ENCODE data around the gene KLHL3. TPM values are rescaled to one million over a fixed set of nuclear protein-coding genes. Genes with fewer than 3 reads are reported as not detected.

Gene KLHL3
- total and polyA plus RNA-seq, 9 of the 15 experiments (the other 6 are each of a cell fraction or from before 2014, with no cell fraction given): under 0.01 to 1.5 (median 0.22) TPM

DNA sequence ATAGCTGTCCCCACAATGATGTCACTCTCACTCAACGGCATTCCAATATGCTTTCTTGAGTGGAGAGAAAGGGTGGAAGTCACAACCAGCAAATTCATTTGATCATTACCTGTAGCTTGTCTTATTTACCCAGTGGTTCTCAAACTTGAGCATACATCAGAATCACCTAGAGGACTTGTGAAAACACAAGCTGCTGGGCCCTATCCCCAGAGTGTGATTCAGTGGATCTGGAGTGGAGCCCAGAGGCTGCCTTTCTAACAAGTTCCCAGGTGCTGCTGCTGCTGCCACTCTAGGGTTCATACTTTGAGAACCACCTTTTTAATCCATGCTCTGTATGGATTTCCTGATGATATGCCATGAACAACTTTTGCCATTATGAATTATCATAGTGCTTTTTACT lies 94.7 kb downstream of the KLHL3 start:
- no TSS peak for BruUV-seq (replicated peaks)
- 0% methylated on average over 1 of the region's 1 CpG for WGBS (ENCODE audit: insufficient coverage, low coverage, missing lambda C conversion rate)
- POLR2A ChIA-PET: interaction anchor here (2.0 kb wide), 1 partner anchor 11 kb away, joined by 7 read pairs; no protein-coding TSS in a partner anchor
- Histone ChIP-seq H3K4me1 (replicated peaks in 1 of 2; ENCODE audit: control insufficient read depth in 2 of 2, insufficient read depth in 2 of 2, low read length in 2 of 2) (no peaks in the 10 kb centered on the region), H3K4me3 (no peak overlapping the region), H4K20me1 (replicated peaks; ENCODE audit: control insufficient read depth, insufficient read depth, low read length) (no peaks in the 10 kb centered on the region), H3K36me3 (ENCODE audit: control insufficient read depth, insufficient read depth, low read length) (no peaks in the 10 kb centered on the region), H3K79me2 (ENCODE audit: control insufficient read depth, insufficient read depth, low read length) (no peaks in the 10 kb centered on the region), H3K9me3 (replicated peaks; ENCODE audit: control insufficient read depth, insufficient read depth, low read depth, low read length) (no peaks in the 10 kb centered on the region), H3K27ac (ENCODE audit: extremely low read depth, low read depth, low read length) (no peak overlapping the region), H3K27me3 (ENCODE audit: control insufficient read depth in 2 of 2, insufficient read depth in 2 of 2, low read length in 2 of 2) (peaks cover 3 to 16% of the 10 kb centered on the region in 2 experiments; a peak in 4 of 5 replicates), H3K9ac (ENCODE audit: insufficient read depth in 1 of 2, low read depth in 2 of 2, low read length in 2 of 2) (no peak overlapping the region), H3K9me1 (ENCODE audit: control insufficient read depth, insufficient read depth, low read length) (peaks cover 3% of the 10 kb centered on the region), H3K4me2 (ENCODE audit: insufficient read depth, low read length) (no peak overlapping the region), H2AFZ (ENCODE audit: low read depth, low read length) (no peak overlapping the region)
- DNase-seq (ENCODE audit: extremely low read depth in 1 of 4, low spot score in 3 of 4) (no peak), ATAC-seq (no peak), FAIRE-seq (no peak)
- no peak for TF ChIP-seq JUNB (CRISPR knock-in tag; conservative IDR thresholded peaks at IDR 0.05)
- TF ChIP-seq, protein P1, sequence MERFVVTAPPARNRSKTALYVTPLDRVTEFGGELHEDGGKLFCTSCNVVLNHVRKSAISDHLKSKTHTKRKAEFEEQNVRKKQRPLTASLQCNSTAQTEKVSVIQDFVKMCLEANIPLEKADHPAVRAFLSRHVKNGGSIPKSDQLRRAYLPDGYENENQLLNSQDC (CRISPR knock-in tag; IDR thresholded peaks at IDR 0.05): no peak
- CTCF ChIA-PET (ENCODE audit: low intra/inter-chr PET ratio): no interaction called here
- in situ Hi-C loops (cut with MboI): no loop called here
- intact Hi-C loops (cut with micrococcal nuclease): no loop called here

- ATAC-seq (no peak), DNase-seq (ENCODE audit: extremely low read depth in 1 of 4, low spot score in 3 of 4) (no peak), FAIRE-seq (no peak)
- ChIA-PET CTCF (ENCODE audit: low intra/inter-chr PET ratio) (no interaction called here), POLR2A (interaction anchor here (1.1 to 2.0 kb wide), 3 partner anchors 10 to 110 kb away, joined by 3 to 7 read pairs (median 4); no protein-coding TSS in a partner anchor)
- peaks cover 3 to 16% of the 10 kb centered on the region in 2 experiments; a peak in 4 of 5 replicates for H3K27me3 ChIP-seq (ENCODE audit: control insufficient read depth in 2 of 2, insufficient read depth in 2 of 2, low read length in 2 of 2)
- BruUV-seq (replicated peaks): no TSS peak
- H3K9ac ChIP-seq (ENCODE audit: insufficient read depth in 1 of 2, low read depth in 2 of 2, low read length in 2 of 2): no peak overlapping the region
- no peaks in the 10 kb centered on the region for H3K36me3 ChIP-seq (ENCODE audit: control insufficient read depth, insufficient read depth, low read length)
- H4K20me1 ChIP-seq (replicated peaks; ENCODE audit: control insufficient read depth, insufficient read depth, low read length): no peaks in the 10 kb centered on the region
- TF ChIP-seq TAF1 (IDR thresholded peaks at IDR 0.05; ENCODE audit: control insufficient read depth, extremely low read depth, insufficient read depth, low read length, severe bottlenecking) (no peak), RUNX1 (IDR thresholded peaks at IDR 0.05; ENCODE audit: low read depth) (no peak), EP300 (IDR thresholded peaks at IDR 0.05; ENCODE audit: low read length) (no peak), KDM4B (IDR thresholded peaks at IDR 0.05; ENCODE audit: borderline replicate concordance in 2 of 2, low read depth in 1 of 2) (no peak), RBBP5 (IDR thresholded peaks at IDR 0.05; ENCODE audit: borderline replicate concordance, insufficient read depth, low read length, poor library complexity, severe bottlenecking) (no peak), ZBTB34 (CRISPR knock-in tag; IDR thresholded peaks at IDR 0.05) (no peak)
- 0% methylated on average over 10 of the region's 11 CpGs for WGBS (ENCODE audit: insufficient coverage, low coverage, missing lambda C conversion rate)
- no peaks in the 10 kb centered on the region for H3K4me1 ChIP-seq (replicated peaks in 1 of 2; ENCODE audit: control insufficient read depth in 2 of 2, insufficient read depth in 2 of 2, low read length in 2 of 2)
- peaks cover 3% of the 10 kb centered on the region for H3K9me1 ChIP-seq (ENCODE audit: control insufficient read depth, insufficient read depth, low read length)
- no peak overlapping the region for H2AFZ ChIP-seq (ENCODE audit: low read depth, low read length)
- no peaks in the 10 kb centered on the region for H3K9me3 ChIP-seq (replicated peaks; ENCODE audit: control insufficient read depth, insufficient read depth, low read depth, low read length)
- intact Hi-C loops (cut with micrococcal nuclease) (no loop called here), in situ Hi-C loops (cut with MboI) (no loop called here)
- no peak overlapping the region for H3K27ac ChIP-seq (ENCODE audit: extremely low read depth, low read depth, low read length)
- H3K4me2 ChIP-seq (ENCODE audit: insufficient read depth, low read length): no peak overlapping the region
- no peaks in the 10 kb centered on the region for H3K79me2 ChIP-seq (ENCODE audit: control insufficient read depth, insufficient read depth, low read length)
- H3K4me3 ChIP-seq: no peak overlapping the region
These were observed 96.2 kb downstream of the KLHL3 start for GRCh38 chr5:137639645-137640044.
